Activated naive CD8-positive, alpha-beta T cell treated with anti-CD3 and anti-CD28 coated beads, Interleukin-2, amount 10 ng/mL, durations not matched to agents 7 days and 5 days (primary cell): ENCODE data around the gene TTYH3. TPM values are rescaled to one million over a fixed set of nuclear protein-coding genes. Genes with fewer than 3 reads are reported as not detected.

Experiments
- ATAC-seq: fragments of 150-1000 bp; cut with Tn5 transposase; one replicate; pipeline ENCODE4 v1.10.0; 2021; ENCODE audit warnings: low read depth, moderate library complexity
- POLR2A ChIA-PET: fragments of 350-600 bp; sonication (Branson Sonifier 250); formaldehyde crosslinking; loops from one replicate; lab custom pipeline; 2021; ENCODE audit warnings: antibody characterized with exemption; lab: Charles Lee
- DNase-seq: peaks from one replicate; pipeline ENCODE4 v3.0.0; 2021
- H3K27ac Mint-ChIP-seq: one replicate; pipeline ENCODE4 v1.8.0; 2022; ENCODE audit warnings: mild to moderate bottlenecking, mixed read lengths
- H3K27me3 Mint-ChIP-seq: one replicate; pipeline ENCODE4 v1.8.0; 2022; ENCODE audit warnings: mild to moderate bottlenecking, moderate library complexity, mixed read lengths
- H3K36me3 Mint-ChIP-seq: one replicate; pipeline ENCODE4 v1.8.0; 2021; ENCODE audit warnings: mild to moderate bottlenecking, mixed read lengths
- H3K4me1 Mint-ChIP-seq: one replicate; pipeline ENCODE4 v1.8.0; 2021; ENCODE audit warnings: mixed read lengths
- H3K4me3 Mint-ChIP-seq: one replicate; pipeline ENCODE4 v1.8.0; 2022; ENCODE audit warnings: mild to moderate bottlenecking, moderate library complexity, mixed read lengths
- H3K9me3 Mint-ChIP-seq: one replicate; pipeline ENCODE4 v1.8.0; 2021; ENCODE audit warnings: mixed read lengths
- total RNA-seq, 2 experiments: library from RNA; stranded (reverse); gene quantifications; one replicate each; pipeline ENCODE4 v1.2.3, GENCODE V29; 2021

The TTYH3 gene
- total RNA-seq, 2 experiments from 2014 or later, result 32.0 to 33.4 TPM

- no peak for ATAC-seq
- Mint-ChIP-seq H3K36me3 (no peaks in the 10 kb centered on the region), H3K9me3 (no peaks in the 10 kb centered on the region), H3K27ac (no peak overlapping the region), H3K4me1 (peaks cover 4% of the 10 kb centered on the region), H3K4me3 (no peak overlapping the region), H3K27me3 (peaks cover 17% of the 10 kb centered on the region)
- no peak for DNase-seq
- POLR2A ChIA-PET, result no interaction called here
These were observed 3.7 kb upstream of the TTYH3 start for GRCh38 chr7:2628130-2628482.

GRCh38 chr7:2628891-2629290, 2.9 kb upstream of the TTYH3 start:
- DNase-seq (no peak), ATAC-seq (no peak)
- no peaks in the 10 kb centered on the region for H3K36me3 Mint-ChIP-seq
- POLR2A ChIA-PET, result interaction anchor here (0.7 kb wide), 1 partner anchor 80 kb away, joined by 3 read pairs; no protein-coding TSS in a partner anchor
- no peaks in the 10 kb centered on the region for H3K9me3 Mint-ChIP-seq
- no peak overlapping the region for H3K4me3 Mint-ChIP-seq
- H3K4me1 Mint-ChIP-seq, result peaks cover 5% of the 10 kb centered on the region
- H3K27ac Mint-ChIP-seq, result no peak overlapping the region
- H3K27me3 Mint-ChIP-seq, result peaks cover 17% of the 10 kb centered on the region

GRCh38 chr7:2629746-2630681, 1.8 kb upstream of the TTYH3 start:
- Mint-ChIP-seq H3K9me3 (no peaks in the 10 kb centered on the region), H3K4me1 (peaks cover 6% of the 10 kb centered on the region), H3K4me3 (no peak overlapping the region), H3K36me3 (no peaks in the 10 kb centered on the region), H3K27me3 (peaks cover 17% of the 10 kb centered on the region), H3K27ac (no peak overlapping the region)
- no peak for DNase-seq
- no peak for ATAC-seq
- POLR2A ChIA-PET, result interaction anchor here (0.7 to 6.4 kb wide), 3 partner anchors 14 to 79 kb away, joined by 3 to 42 read pairs (median 5); no protein-coding TSS in a partner anchor

GRCh38 chr7:2632733-2633537, 1.1 kb downstream of the TTYH3 start:
- Mint-ChIP-seq H3K9me3 (no peaks in the 10 kb centered on the region), H3K27me3 (peaks cover 11% of the 10 kb centered on the region), H3K4me3 (peak overlapping the region; percentile 90), H3K4me1 (peaks cover 5% of the 10 kb centered on the region), H3K27ac (peak overlapping the region; percentile 87), H3K36me3 (no peaks in the 10 kb centered on the region)
- ATAC-seq, result peak; percentile 20
- POLR2A ChIA-PET, result interaction anchor here (1.4 to 6.4 kb wide), 2 partner anchors 12 to 24 kb away, joined by 4 to 42 read pairs; no protein-coding TSS in a partner anchor
- DNase-seq, result peak; percentile 64

GRCh38 chr7:2633538-2634266, 1.9 kb downstream of the TTYH3 start:
- Mint-ChIP-seq H3K27me3 (peaks cover 10% of the 10 kb centered on the region), H3K36me3 (no peaks in the 10 kb centered on the region), H3K4me3 (peak overlapping the region; percentile 90), H3K27ac (peak overlapping the region; percentile 82), H3K9me3 (no peaks in the 10 kb centered on the region), H3K4me1 (peaks cover 5% of the 10 kb centered on the region)
- no peak for DNase-seq
- POLR2A ChIA-PET, result interaction anchor here (0.7 to 6.4 kb wide), 3 partner anchors 11 to 74 kb away, joined by 4 to 42 read pairs (median 4); no protein-coding TSS in a partner anchor
- ATAC-seq, result peak; percentile 18

- H3K27me3 Mint-ChIP-seq, result peaks cover 3% of the 10 kb centered on the region
- no peak for DNase-seq
- ATAC-seq, result no peak
- POLR2A ChIA-PET, result interaction anchor here (1.4 to 6.4 kb wide), 2 partner anchors 10 to 26 kb away, joined by 4 to 42 read pairs; no protein-coding TSS in a partner anchor
- H3K36me3 Mint-ChIP-seq, result no peaks in the 10 kb centered on the region
- H3K27ac Mint-ChIP-seq, result peak overlapping the region; percentile 54
- H3K9me3 Mint-ChIP-seq, result no peaks in the 10 kb centered on the region
- H3K4me3 Mint-ChIP-seq, result peak overlapping the region; percentile 90
- peaks cover 5% of the 10 kb centered on the region for H3K4me1 Mint-ChIP-seq
These were observed 2.7 kb downstream of the TTYH3 start for GRCh38 chr7:2634267-2635145.

GRCh38 chr7:2635148-2635668, 3.4 kb downstream of the TTYH3 start:
- Mint-ChIP-seq H3K9me3 (no peaks in the 10 kb centered on the region), H3K4me1 (peaks cover 5% of the 10 kb centered on the region), H3K36me3 (no peaks in the 10 kb centered on the region), H3K4me3 (no peak overlapping the region), H3K27me3 (no peaks in the 10 kb centered on the region), H3K27ac (no peak overlapping the region)
- POLR2A ChIA-PET, result interaction anchor here (6.4 kb wide), 1 partner anchor 9 kb away, joined by 42 read pairs; no protein-coding TSS in a partner anchor
- no peak for ATAC-seq
- no peak for DNase-seq

- H3K36me3 Mint-ChIP-seq, result no peaks in the 10 kb centered on the region
- no peak for DNase-seq
- no peak for ATAC-seq
These were observed 4.3 kb downstream of the TTYH3 start for GRCh38 chr7:2635810-2636701.

GRCh38 chr7:2637066-2637471, 5.3 kb downstream of the TTYH3 start:
- no peak for ATAC-seq
- Mint-ChIP-seq H3K4me1 (peaks cover 2% of the 10 kb centered on the region), H3K9me3 (no peaks in the 10 kb centered on the region), H3K27ac (no peak overlapping the region), H3K36me3 (no peaks in the 10 kb centered on the region), H3K4me3 (no peak overlapping the region), H3K27me3 (no peaks in the 10 kb centered on the region)
- POLR2A ChIA-PET, result no interaction called here
- DNase-seq, result no peak

More at GRCh38 chr7:2635810-2636701, 4.3 kb downstream of the TTYH3 start:
- no peak overlapping the region for H3K4me3 Mint-ChIP-seq
- POLR2A ChIA-PET, result interaction anchor here (6.4 kb wide), 1 partner anchor 8 kb away, joined by 42 read pairs; no protein-coding TSS in a partner anchor
- H3K27me3 Mint-ChIP-seq, result no peaks in the 10 kb centered on the region
- peaks cover 4% of the 10 kb centered on the region for H3K4me1 Mint-ChIP-seq
- peak overlapping the region; percentile 53 for H3K27ac Mint-ChIP-seq
- no peaks in the 10 kb centered on the region for H3K9me3 Mint-ChIP-seq

GRCh38 chr7:2637505-2638223, 5.9 kb downstream of the TTYH3 start:
- no peak overlapping the region for H3K4me3 Mint-ChIP-seq
- H3K36me3 Mint-ChIP-seq, result no peaks in the 10 kb centered on the region
- H3K4me1 Mint-ChIP-seq, result peaks cover 2% of the 10 kb centered on the region
- no peaks in the 10 kb centered on the region for H3K27me3 Mint-ChIP-seq
- POLR2A ChIA-PET, result no interaction called here
- DNase-seq (no peak), ATAC-seq (no peak)
- H3K27ac Mint-ChIP-seq, result no peak overlapping the region
- H3K9me3 Mint-ChIP-seq, result no peaks in the 10 kb centered on the region
